Endothelial cell (in vitro differentiated cells): ENCODE results near the gene SECISBP2L. TPM values are rescaled to one million over a fixed set of nuclear protein-coding genes. Genes with fewer than 3 reads are reported as not detected.

Experiments
- DNase-seq: peaks from one replicate; pipeline ENCODE4 v3.0.0; 2021; ENCODE audit warnings: low spot score
- H3K27ac Mint-ChIP-seq: one replicate; pipeline ENCODE4 v1.8.0; 2021; ENCODE audit warnings: mixed read lengths, inconsistent platforms; ENCODE audit not compliant: unreplicated experiment
- H3K27me3 Mint-ChIP-seq: one replicate; pipeline ENCODE4 v1.8.0; 2021; ENCODE audit warnings: mild to moderate bottlenecking, moderate library complexity, mixed read lengths, inconsistent platforms; ENCODE audit not compliant: unreplicated experiment
- H3K36me3 Mint-ChIP-seq: one replicate; pipeline ENCODE4 v1.8.0; 2021; ENCODE audit warnings: mild to moderate bottlenecking, low read depth, mixed read lengths, inconsistent platforms; ENCODE audit not compliant: unreplicated experiment
- H3K4me1 Mint-ChIP-seq: one replicate; pipeline ENCODE4 v1.8.0; 2021; ENCODE audit warnings: mild to moderate bottlenecking, mixed read lengths, inconsistent platforms; ENCODE audit not compliant: unreplicated experiment
- H3K4me3 Mint-ChIP-seq: one replicate; pipeline ENCODE4 v1.8.0; 2021; ENCODE audit warnings: mild to moderate bottlenecking, mixed read lengths, inconsistent platforms; ENCODE audit not compliant: unreplicated experiment
- H3K9me3 Mint-ChIP-seq: one replicate; pipeline ENCODE4 v1.8.0; 2021; ENCODE audit warnings: mixed read lengths, inconsistent platforms; ENCODE audit not compliant: unreplicated experiment
- total RNA-seq: library from RNA; stranded (reverse); fragmentation: NEBNext Ultra II Directional; extraction: Animal tissue kit (Norgen Biotek cat#: 25700); gene quantifications from one replicate; pipeline ENCODE4 v1.2.1, GENCODE V29; 2021; ENCODE audit not compliant: unreplicated experiment
- TF ChIP-seq, protein P1 (sequence below): fragments of 200-600 bp; sonication (generic); IDR thresholded peaks from one replicate; pipeline ENCODE4 v1.5.0; 2021; ENCODE audit warnings: antibody characterized with exemption; ENCODE audit not compliant: unreplicated experiment

SECISBP2L gene
- total RNA-seq, 1 donor from 2014 or later = 44.3 TPM

DNA sequence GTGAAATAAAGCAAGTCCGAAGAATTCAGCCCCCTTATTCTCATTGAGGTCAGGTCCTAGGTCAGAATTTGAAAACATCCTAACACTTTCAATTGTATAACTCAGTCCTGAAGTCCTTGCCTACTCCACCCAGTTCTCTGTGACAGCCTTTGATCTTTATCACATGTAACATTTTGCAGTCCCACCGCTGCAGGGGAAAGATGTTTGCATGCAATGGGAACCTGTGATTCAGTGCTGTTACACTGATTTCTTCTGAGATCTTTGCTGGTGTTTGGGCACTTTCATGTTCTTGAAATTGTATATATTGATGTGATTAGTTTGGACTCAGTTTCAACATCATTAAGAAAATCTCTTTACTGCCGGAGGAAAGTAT lies 18.0 kb upstream of the SECISBP2L start:
- H3K9me3 Mint-ChIP-seq = no peaks in the 10 kb centered on the region
- TF ChIP-seq, protein P1, sequence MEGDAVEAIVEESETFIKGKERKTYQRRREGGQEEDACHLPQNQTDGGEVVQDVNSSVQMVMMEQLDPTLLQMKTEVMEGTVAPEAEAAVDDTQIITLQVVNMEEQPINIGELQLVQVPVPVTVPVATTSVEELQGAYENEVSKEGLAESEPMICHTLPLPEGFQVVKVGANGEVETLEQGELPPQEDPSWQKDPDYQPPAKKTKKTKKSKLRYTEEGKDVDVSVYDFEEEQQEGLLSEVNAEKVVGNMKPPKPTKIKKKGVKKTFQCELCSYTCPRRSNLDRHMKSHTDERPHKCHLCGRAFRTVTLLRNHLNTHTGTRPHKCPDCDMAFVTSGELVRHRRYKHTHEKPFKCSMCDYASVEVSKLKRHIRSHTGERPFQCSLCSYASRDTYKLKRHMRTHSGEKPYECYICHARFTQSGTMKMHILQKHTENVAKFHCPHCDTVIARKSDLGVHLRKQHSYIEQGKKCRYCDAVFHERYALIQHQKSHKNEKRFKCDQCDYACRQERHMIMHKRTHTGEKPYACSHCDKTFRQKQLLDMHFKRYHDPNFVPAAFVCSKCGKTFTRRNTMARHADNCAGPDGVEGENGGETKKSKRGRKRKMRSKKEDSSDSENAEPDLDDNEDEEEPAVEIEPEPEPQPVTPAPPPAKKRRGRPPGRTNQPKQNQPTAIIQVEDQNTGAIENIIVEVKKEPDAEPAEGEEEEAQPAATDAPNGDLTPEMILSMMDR = no peak
- H3K27me3 Mint-ChIP-seq = peaks cover 5% of the 10 kb centered on the region
- H3K36me3 Mint-ChIP-seq = no peaks in the 10 kb centered on the region
- H3K27ac Mint-ChIP-seq = no peak overlapping the region
- peaks cover 8% of the 10 kb centered on the region for H3K4me1 Mint-ChIP-seq
- H3K4me3 Mint-ChIP-seq = no peak overlapping the region
- no peak for DNase-seq

DNA sequence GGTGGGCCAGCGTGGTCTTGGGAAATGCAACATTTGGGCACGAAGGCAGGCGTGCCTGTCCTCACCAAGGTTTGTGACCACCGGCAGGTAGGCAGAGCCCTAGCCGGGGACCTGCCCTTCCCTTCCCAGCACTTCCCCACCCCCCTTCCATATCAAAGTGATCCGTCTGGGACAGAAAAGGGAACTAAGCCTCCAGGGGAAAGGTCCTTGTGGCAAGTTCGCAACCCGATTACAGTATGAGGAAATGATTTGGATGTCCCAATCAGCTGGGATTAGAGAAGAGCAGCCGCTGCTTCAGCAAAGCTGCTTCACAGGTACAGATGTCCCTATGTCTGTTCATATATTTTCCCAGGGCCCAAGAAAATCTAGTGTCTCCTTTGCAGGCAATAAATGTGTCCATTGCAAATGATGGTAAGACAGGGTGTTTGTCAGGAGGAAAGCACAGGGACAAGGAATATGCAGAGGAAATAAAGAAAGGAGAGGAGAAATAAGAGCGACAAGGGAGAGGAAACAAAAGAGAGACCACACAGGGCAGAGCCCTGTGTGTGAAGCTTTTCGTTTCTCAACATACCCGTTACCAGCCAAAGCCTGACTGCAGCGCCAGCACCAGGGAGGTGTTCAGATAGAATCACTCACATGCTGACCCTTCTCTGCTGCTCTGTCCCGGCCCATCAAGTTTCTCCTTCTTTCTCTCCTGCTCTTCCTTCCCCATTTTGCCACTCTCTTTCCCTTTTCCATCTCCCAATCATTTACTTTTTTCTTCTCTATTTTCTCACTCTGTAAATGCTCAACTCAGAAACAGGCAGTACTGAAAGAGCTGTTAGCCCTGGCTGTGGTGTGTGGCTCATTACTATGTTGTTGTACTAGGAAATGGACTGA lies 17.4 kb upstream of the SECISBP2L start:
- Mint-ChIP-seq H3K27me3 (peaks cover 6% of the 10 kb centered on the region), H3K9me3 (no peaks in the 10 kb centered on the region), H3K4me1 (peaks cover 8% of the 10 kb centered on the region), H3K27ac (no peak overlapping the region), H3K4me3 (no peak overlapping the region), H3K36me3 (no peaks in the 10 kb centered on the region)
- TF ChIP-seq, protein P1 = no peak
- no peak for DNase-seq

DNA sequence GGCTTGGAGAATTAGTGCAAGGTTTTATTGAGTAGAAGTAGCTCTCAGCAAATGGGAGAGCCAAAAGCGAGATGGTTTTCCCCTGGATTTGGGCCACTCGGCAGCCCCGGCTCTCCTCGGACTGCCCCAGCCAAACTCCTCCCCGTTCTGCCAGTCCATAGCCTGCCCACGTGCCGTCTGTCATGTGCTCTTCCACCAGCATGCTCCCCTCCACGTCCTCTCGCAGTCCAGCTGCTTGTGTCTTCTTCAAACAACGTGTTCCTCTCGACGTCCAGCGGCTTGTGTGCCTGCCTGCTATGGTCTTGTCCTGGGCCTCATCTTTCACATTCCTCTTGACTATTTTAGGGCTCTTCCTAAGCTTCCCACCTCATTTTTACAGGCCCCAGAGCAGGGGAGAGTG lies 16.7 kb upstream of the SECISBP2L start:
- no peaks in the 10 kb centered on the region for H3K9me3 Mint-ChIP-seq
- DNase-seq = no peak

DNA sequence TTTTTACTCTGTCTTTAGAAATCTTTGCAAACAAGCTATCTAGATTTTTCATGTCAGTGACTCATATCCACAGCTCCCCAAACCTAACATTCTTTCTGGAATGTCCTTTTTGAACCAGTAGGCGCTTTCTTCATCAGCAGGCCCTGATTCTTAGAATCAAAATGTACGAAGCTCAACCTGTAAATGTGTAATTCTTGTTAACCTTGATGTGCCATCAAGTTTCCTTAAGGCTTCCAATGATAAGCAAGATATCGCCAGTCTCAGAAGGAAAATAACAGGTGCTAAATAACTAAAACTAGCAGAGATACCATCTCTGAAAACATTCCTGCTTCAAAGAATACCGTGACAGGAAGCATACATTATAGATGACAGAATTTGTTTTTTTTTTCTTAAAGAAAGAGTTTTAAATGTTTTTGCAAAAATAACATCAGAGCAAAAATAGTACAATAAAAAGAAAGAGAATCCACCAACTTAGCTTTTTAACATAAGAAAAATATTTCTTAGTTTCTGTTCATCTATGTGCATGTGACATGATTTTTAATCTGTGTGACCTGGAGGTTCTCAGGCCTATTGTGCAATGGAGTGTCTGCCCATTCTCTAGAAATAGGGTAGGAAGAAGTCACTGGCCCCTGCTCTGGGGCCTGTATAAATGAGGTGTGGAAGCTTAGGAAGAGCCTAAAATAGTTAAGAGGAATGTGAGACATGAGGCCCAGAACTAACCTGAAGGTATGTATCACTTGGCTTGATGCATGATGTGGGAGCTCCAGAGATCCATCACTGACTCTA lies 14.7 kb upstream of the SECISBP2L start:
- H3K4me1 Mint-ChIP-seq = peaks cover 8% of the 10 kb centered on the region
- H3K9me3 Mint-ChIP-seq = no peaks in the 10 kb centered on the region
- no peak for DNase-seq
- TF ChIP-seq, protein P1 = no peak
- no peak overlapping the region for H3K4me3 Mint-ChIP-seq
- H3K27me3 Mint-ChIP-seq = peaks cover 7% of the 10 kb centered on the region
- no peak overlapping the region for H3K27ac Mint-ChIP-seq
- no peaks in the 10 kb centered on the region for H3K36me3 Mint-ChIP-seq

More for the DNA sequence above, 16.7 kb upstream of the SECISBP2L start:
- TF ChIP-seq, protein P1 = no peak
- no peak overlapping the region for H3K27ac Mint-ChIP-seq
- no peaks in the 10 kb centered on the region for H3K36me3 Mint-ChIP-seq
- H3K4me1 Mint-ChIP-seq = peaks cover 8% of the 10 kb centered on the region
- H3K27me3 Mint-ChIP-seq = peaks cover 7% of the 10 kb centered on the region
- H3K4me3 Mint-ChIP-seq = no peak overlapping the region
